AG09319 (cell line): ENCODE data around the gene ESRRB.

Experiments used
- DNase-seq: peaks from one replicate; pipeline ENCODE4 v3.0.0-alpha.2; 2010; ENCODE audit warnings: low read depth; ENCODE audit errors: extremely low read depth
- CTCF ChIP-seq: IDR thresholded peaks from 2 replicates; pipeline ENCODE4 v1.5.1; 2011; ENCODE audit warnings: low read depth, mild to moderate bottlenecking, inconsistent platforms, low read length, moderate library complexity

ESRRB gene

GRCh38 chr14:76422662-76423061 lies 46.7 kb downstream of the ESRRB start:
- DNase-seq = no peak
- TF ChIP-seq CTCF = no peak

- no peak for DNase-seq
- TF ChIP-seq CTCF = no peak
Measured at GRCh38 chr14:76423534-76423933, 47.6 kb downstream of the ESRRB start.

DNA sequence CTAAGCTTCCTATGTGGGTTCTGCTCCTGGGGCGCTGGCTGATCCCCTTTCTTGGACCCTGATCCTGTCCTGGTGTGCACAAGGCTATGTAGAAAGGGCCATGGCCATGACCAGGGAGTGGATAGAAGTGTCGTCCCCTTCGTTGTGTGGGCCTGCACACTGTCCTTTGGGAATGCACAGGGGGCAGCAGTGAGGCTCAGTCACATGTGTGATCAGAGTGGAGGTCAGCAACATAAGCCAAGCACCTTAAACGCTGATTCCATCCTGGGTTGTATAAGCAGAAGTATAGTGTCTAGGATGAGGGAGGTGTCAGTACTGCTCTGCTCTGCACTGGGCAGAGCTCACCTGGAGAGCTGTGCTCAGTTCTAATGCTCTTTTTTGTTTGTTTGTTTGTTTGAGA lies 48.4 kb downstream of the ESRRB start:
- no peak for TF ChIP-seq CTCF
- no peak for DNase-seq

GRCh38 chr14:76426161-76426696 lies 50.3 kb downstream of the ESRRB start:
- TF ChIP-seq CTCF = no peak
- DNase-seq = no peak

- no peak for TF ChIP-seq CTCF
- DNase-seq = no peak
Measured at GRCh38 chr14:76428611-76429010, 52.7 kb downstream of the ESRRB start.

- no peak for TF ChIP-seq CTCF
Measured at GRCh38 chr14:76430017-76430416, 54.1 kb downstream of the ESRRB start.

GRCh38 chr14:76430475-76430980 lies 54.6 kb downstream of the ESRRB start:
- TF ChIP-seq CTCF = no peak
- DNase-seq = no peak

More at GRCh38 chr14:76430017-76430416, 54.1 kb downstream of the ESRRB start:
- no peak for DNase-seq
